ENCODE results near the gene TMEM92.

Gene TMEM92

DNA sequence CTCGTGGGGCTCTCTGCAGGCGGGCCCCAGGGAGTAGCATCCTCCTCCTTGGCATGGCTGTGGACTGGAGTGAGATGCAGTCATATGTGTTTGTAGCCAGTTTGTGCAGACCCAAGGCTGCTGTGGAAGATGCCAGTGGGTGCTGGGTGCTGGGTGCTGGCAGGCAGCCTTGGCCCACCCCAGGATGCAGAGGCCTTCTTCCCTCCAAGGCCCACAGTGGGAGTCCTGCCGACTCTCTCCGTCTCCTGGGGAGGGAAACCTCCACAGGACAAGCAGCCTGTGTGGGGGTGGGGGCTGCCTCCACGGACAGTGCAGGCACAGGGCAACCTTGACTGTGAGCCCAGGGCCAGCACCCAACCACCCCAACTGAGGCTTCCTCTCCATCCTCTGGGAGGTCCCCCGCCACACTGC is 13.8 kb upstream of the TMEM92 start:
- in situ Hi-C loops (cut with HindIII; ENCODE audit: low pct_ligation_motif_present, low sequenced_read_pairs), result no loop called here
- H3K27ac ChIP-seq, result no peak overlapping the region

GRCh38 chr17:50261051-50261915 is 13.0 kb upstream of the TMEM92 start:
- no peak overlapping the region for H3K4me3 ChIP-seq (ENCODE audit: low read depth, low read length)
- H3K27ac ChIP-seq, result no peak overlapping the region
- DNase-seq, result no peak
- H3K27me3 ChIP-seq (replicated peaks), result no peaks in the 10 kb centered on the region
- H3K36me3 ChIP-seq (replicated peaks), result no peaks in the 10 kb centered on the region
- in situ Hi-C loops (cut with HindIII; ENCODE audit: low pct_ligation_motif_present, low sequenced_read_pairs), result no loop called here
- no peak for TF ChIP-seq CTCF (IDR thresholded peaks at IDR 0.05; ENCODE audit: low read depth, low read length, missing control alignments)

More for the DNA sequence above, 13.8 kb upstream of the TMEM92 start:
- no peak overlapping the region for H3K4me3 ChIP-seq (ENCODE audit: low read depth, low read length)
- TF ChIP-seq CTCF (IDR thresholded peaks at IDR 0.05; ENCODE audit: low read depth, low read length, missing control alignments), result no peak
- no peaks in the 10 kb centered on the region for H3K27me3 ChIP-seq (replicated peaks)
- DNase-seq, result no peak
- no peaks in the 10 kb centered on the region for H3K36me3 ChIP-seq (replicated peaks)

DNA sequence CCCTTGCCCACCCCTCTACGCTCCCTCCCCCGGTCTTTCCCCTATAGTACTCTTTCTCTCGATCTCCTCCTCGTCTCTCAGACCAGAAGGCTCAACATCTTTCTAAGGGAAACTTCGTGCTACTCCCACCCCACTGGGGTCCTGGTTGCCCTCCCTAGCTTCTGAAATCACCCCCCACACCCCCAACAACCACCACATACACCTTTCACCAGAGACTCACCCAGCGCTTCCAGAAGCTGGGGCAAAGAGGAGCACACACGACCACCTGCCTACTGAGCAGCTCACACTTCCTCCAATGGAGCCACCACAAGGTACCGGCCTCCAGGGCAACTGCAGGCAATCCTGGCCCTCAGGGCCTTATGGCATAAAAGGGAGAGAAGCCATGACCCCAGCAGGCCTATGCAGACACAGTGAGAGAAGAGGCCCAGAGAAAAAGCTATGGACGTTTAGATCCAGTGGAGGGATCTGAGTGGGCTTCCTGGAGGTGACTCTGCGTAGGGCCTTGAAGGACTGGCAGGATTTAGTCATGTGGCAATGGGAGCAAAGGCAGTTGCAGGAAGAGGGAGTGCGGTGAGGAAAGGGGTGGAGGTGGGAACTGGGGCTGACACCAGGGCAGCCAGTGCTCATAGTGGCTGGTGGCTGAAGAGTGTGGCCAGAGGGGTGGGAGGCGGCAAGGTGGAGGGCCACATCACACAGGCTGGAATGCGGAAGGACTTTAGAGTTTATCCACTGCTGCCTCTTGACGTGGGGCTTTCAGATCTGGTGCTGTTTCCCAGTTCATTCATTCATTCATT is 12.1 kb upstream of the TMEM92 start:
- Histone ChIP-seq H3K4me3 (ENCODE audit: low read depth, low read length) (no peak overlapping the region), H3K27ac (no peak overlapping the region), H3K36me3 (replicated peaks) (no peaks in the 10 kb centered on the region), H3K27me3 (replicated peaks) (no peaks in the 10 kb centered on the region)
- DNase-seq, result no peak
- no peak for TF ChIP-seq CTCF (IDR thresholded peaks at IDR 0.05; ENCODE audit: low read depth, low read length, missing control alignments)
- in situ Hi-C loops (cut with HindIII; ENCODE audit: low pct_ligation_motif_present, low sequenced_read_pairs), result no loop called here

DNA sequence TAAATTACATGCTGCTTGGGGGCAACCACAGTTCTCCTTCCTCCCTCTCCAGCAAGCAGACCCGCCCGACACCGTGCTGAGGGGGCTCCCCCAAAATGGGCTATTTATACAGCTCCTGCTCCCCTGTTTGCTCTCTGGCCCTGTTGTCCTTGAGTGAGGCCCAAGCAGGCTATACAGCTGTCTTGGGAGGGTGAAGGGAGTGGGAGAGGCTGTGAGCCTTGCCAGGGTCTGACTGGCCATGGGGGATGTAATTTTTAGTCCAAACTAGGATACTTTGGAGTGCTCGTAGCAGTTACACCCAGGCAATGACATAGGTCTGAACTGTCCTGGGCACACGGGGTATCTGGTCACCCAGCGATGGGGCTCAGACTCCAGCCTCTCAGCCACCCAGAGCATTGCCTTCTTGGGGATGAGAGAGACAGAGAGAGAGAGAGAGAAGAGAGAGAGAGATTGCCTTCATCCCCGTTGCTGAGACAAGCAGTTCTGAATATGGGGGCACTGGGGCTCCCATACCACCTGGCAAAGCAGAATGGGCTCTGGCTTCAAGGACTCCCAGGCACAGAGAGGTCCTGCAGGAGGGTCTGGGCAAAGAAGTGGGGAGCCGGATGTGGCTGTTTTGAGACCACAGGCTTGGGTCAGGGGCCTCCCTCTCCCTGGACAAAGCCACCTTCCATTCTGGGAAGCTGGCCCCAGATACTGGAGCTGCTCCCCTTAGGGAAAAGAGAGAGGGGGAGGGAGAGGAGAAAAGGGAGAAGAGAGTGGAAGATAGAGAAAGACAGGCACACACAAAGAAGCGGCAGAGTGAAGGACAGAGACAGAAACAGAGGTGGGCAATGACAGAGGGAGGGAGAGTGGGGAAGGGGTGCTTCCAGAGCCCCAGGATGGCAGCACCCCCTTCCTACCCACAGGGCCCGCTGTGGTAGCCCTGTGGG is 10.7 kb upstream of the TMEM92 start:
- H3K27ac ChIP-seq, result no peak overlapping the region
- DNase-seq, result no peak
- no peaks in the 10 kb centered on the region for H3K27me3 ChIP-seq (replicated peaks)
- peak overlapping the region; percentile 1 for H3K4me3 ChIP-seq (ENCODE audit: low read depth, low read length)
- H3K36me3 ChIP-seq (replicated peaks), result no peaks in the 10 kb centered on the region
- in situ Hi-C loops (cut with HindIII; ENCODE audit: low pct_ligation_motif_present, low sequenced_read_pairs), result no loop called here
- TF ChIP-seq CTCF (IDR thresholded peaks at IDR 0.05; ENCODE audit: low read depth, low read length, missing control alignments), result no peak

DNA sequence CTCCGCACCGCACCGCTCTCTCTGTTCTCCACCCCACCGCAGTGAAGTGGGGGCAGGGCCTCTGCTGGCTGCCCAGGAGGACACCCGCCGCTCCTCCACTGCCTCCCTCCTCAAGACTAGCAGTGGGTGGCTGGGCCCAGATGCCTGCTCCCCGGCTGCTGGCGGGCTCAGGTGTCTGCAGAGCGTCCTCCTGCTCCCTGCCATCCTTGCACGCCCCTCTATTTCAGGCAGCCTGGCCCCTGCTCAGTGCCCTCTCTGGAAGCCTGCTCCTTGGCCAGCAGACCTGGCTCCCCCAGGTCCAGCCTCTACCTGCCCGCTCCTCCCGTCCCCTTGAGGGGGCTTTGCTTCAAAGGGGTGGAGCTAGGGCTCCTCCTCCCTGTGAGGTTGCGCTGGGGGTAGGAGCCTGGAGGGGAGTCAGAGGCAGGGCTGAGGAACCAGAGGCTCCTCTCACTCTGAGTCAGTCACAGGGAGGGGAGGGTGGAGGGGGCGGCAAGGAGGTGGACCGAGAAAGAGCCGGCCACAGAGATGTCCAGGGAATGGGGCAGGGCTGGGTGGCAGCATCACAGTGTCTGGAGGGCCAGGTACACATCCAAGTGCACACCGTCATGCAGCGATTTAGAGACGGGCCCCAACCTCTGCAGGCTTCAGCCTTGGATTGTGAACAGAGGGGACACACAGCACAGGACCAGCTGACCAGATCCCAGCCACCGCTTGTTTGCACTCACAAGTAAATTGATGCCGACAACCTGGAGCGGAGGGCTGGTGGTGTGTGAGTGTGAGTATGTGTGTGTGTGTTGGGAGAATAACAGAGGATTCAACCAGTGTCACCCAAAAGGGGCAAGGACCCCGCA is 9.8 kb upstream of the TMEM92 start:
- peak; percentile 46 for DNase-seq
- H3K36me3 ChIP-seq (replicated peaks), result no peaks in the 10 kb centered on the region
- H3K27me3 ChIP-seq (replicated peaks), result no peaks in the 10 kb centered on the region
- H3K4me3 ChIP-seq (ENCODE audit: low read depth, low read length), result peak overlapping the region; percentile 29
- no peak for TF ChIP-seq CTCF (IDR thresholded peaks at IDR 0.05; ENCODE audit: low read depth, low read length, missing control alignments)
- in situ Hi-C loops (cut with HindIII; ENCODE audit: low pct_ligation_motif_present, low sequenced_read_pairs), result loop anchor here (5.0 kb wide), 1 partner anchor 62 kb away; the partner anchor contains the start of gene COL1A1
- no peak overlapping the region for H3K27ac ChIP-seq

Data from brain microvascular endothelial cell (primary cell).